Subcutaneous adipose tissue (tissue), 4 donors: ENCODE data around the gene ICE2. TPM values are rescaled to one million over a fixed set of nuclear protein-coding genes. Genes with fewer than 3 reads are reported as not detected.

Source experiments
- total RNA-seq, 4 donors: library from RNA; depleted of rRNA; stranded (reverse); fragments of >200 nt; gene quantifications; one replicate each; pipeline ENCODE4 v1.1.0, GENCODE V29; 2016
- TF ChIP-seq, protein P1 (sequence below): fragments of 450-650 bp; IDR thresholded peaks from one replicate; pipeline ENCODE4 v1.5.1; 2016; ENCODE audit warnings: low read depth, mild to moderate bottlenecking, control low read depth, antibody characterized with exemption, moderate library complexity

Gene ICE2
- total RNA-seq, 4 donors from 2014 or later = 26.0 to 64.2 (median 36.2) TPM

DNA sequence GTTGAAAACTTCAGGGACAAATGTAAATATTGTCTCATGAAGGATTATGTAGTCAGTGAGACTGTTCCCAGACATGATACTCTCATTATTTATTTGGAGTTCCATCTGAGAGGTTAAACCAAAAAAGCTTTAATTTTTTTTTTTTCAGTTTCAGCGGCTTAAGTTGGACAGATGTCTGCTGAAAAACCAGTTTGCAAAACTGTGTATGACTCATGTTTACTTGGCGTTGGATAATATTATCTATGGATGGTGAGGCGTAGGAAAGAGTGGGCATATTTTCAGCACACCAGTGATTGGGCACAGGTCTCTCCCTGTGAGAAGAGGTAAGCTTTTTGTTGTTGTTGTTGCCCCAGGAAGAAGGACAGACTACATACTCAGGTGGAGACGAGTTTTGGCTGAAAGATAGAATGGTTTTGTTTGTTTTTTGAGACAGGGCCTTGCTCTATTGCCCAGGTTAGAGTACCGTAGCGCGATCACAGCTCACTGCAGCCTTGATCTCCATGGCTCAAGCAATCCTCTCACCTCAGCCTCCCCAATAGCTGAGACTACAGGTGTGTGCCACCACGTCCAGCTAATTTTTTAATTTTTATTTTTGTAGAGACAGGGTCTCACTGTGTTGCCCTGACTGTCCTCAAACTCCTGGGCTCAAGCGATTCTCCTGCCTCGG is 64.8 kb downstream of the ICE2 start:
- TF ChIP-seq, protein P1, sequence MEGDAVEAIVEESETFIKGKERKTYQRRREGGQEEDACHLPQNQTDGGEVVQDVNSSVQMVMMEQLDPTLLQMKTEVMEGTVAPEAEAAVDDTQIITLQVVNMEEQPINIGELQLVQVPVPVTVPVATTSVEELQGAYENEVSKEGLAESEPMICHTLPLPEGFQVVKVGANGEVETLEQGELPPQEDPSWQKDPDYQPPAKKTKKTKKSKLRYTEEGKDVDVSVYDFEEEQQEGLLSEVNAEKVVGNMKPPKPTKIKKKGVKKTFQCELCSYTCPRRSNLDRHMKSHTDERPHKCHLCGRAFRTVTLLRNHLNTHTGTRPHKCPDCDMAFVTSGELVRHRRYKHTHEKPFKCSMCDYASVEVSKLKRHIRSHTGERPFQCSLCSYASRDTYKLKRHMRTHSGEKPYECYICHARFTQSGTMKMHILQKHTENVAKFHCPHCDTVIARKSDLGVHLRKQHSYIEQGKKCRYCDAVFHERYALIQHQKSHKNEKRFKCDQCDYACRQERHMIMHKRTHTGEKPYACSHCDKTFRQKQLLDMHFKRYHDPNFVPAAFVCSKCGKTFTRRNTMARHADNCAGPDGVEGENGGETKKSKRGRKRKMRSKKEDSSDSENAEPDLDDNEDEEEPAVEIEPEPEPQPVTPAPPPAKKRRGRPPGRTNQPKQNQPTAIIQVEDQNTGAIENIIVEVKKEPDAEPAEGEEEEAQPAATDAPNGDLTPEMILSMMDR = no peak

GRCh38 chr15:60413231-60413824 is 65.6 kb downstream of the ICE2 start:
- TF ChIP-seq, protein P1 = no peak

DNA sequence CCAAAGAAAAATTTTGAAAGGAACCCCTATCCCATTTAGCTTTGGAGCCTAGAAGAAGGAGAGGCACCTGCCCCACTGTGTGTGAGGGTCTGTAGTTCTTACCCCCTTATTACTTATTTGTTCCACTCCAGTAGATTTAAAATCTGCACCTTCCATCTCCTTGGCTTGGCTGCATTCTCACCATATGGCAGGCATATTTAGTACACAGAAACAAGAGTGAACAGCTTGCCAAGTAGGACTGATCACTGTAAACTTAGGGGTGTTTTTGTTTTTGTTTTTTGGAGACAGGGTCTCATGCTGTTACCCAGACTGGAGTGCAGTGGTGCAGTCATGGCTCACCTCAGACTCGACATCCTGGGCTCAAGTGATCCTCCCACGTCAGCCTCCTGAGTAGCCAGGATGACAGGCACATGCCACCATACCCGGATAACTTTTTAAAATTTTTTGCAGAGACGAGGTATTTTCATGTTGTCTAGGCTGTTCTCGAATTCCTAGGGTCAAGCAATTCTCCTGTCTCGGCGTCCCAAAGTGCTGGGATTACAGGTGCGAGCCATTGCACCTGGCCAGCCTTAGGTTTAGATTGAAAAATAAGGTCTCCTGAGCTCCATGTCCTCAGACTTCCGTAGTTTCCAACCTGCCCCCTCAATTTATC is 67.0 kb downstream of the ICE2 start:
- TF ChIP-seq, protein P1 = no peak

GRCh38 chr15:60408463-60408981 is 70.4 kb downstream of the ICE2 start:
- TF ChIP-seq, protein P1 = no peak

- TF ChIP-seq, protein P1 = no peak
Measured at GRCh38 chr15:60407415-60407805, 71.5 kb downstream of the ICE2 start.

DNA sequence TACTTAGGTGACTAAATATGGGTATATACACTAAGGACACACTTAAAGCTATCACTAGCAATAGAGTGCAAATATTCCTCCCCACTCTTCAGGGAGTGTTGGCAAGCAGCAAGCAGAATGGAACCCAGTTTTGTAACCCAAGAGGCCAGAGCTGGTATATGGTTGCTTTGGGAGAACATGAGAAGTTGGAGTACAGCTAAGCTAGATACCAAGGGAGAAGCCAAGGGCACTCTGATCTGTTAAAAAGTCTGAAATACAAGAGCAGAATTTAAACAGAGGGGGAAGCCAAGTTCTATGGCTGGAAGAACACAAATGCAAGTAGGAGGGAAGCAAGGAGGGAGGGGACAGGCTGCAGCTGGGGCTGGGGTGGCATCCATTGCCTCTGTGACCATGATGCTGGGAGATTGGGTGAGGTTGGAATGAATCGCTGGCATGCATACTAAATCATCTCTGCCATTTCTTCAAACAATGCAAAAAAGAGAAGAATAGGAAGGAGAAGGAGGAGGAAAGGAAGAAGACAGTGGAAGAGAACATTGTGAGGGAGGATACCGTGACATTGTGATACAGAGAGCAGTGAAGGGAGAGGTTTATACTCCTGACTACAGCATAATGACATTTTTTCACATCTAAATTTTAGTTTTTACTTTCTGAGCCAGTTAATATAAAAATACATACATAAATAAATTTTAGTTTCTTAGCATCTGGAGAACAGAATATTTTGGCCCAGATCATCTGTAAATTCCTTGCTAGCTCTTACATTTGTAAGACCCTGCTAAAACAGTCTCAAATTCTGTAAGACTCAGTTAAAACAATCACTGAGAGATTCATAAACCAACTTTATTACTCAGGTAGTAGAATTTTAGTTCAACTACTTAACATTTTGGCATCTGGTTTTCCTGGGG is 72.2 kb downstream of the ICE2 start:
- TF ChIP-seq, protein P1 = no peak
